Rectal smooth muscle tissue (tissue), 1 donor: ENCODE results near the gene SRPK1.

Experiments used
- H3K27ac ChIP-seq: one replicate; pipeline ENCODE4 v1.7.0; 2013; ENCODE audit warnings: low read depth, low read length, inconsistent platforms
- H3K27me3 ChIP-seq: one replicate; pipeline ENCODE4 v1.7.0; 2013; ENCODE audit warnings: low read length; ENCODE audit not compliant: control insufficient read depth, insufficient read depth
- H3K36me3 ChIP-seq: one replicate; pipeline ENCODE4 v1.7.0; 2013; ENCODE audit warnings: low read length; ENCODE audit not compliant: control insufficient read depth, insufficient read depth
- H3K4me1 ChIP-seq: one replicate; pipeline ENCODE4 v1.7.0; 2013; ENCODE audit warnings: low read length; ENCODE audit not compliant: control insufficient read depth, insufficient read depth
- H3K4me3 ChIP-seq: one replicate; pipeline ENCODE4 v1.7.0; 2013; ENCODE audit warnings: low read length
- H3K9ac ChIP-seq: one replicate; pipeline ENCODE4 v1.7.0; 2013; ENCODE audit warnings: low read length

The SRPK1 gene

DNA sequence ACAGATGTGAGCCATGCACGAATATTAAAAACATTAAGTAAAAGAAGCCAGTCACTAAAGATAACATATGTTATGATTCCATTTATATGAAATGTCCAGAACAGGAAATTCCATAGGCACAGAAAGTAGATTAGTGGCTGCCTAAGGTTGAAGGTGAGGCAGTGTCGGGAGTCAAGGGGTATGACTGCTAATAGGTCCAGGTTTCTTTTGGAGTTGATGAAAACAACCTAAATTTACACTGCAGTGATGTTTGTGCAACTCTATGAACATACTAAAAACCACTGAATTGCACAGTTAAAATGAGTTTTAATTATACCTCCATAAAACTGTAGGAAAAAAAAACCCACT, 14.4 kb downstream of the SRPK1 start:
- Histone ChIP-seq H3K9ac (no peak overlapping the region), H3K36me3 (no peaks in the 10 kb centered on the region), H3K27me3 (no peaks in the 10 kb centered on the region), H3K27ac (no peak overlapping the region), H3K4me1 (no peaks in the 10 kb centered on the region), H3K4me3 (no peak overlapping the region)

DNA sequence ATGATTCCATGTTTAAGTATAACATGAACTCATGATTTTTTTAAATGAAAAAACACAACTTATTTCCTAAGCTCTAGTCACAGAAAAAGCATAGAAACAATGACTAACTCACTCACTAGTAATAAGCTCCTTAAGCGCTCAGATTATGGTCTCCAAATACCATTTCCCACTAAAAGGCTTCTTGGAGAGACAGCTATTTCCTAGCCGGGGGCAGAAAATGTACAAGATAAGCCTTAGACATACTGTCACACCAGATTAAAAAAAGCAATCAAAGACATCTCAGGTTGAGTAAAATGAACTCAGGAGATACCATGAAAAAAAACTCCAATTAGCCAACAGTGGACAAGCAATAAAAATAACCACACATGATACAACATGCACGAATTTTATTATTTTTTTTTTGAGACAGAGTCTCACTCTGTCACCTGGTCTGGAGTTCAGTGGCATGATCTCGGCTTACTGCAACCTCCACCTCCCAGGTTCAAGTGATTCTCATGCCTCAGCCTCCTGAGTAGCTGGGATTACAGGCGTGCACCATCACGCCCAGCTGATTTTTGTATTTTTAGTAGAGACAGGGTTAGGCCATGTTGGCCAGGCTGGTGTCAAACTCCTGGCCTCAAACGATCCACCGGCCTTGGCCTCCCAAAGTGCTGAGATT, 14.9 kb downstream of the SRPK1 start:
- Histone ChIP-seq H3K27ac (no peak overlapping the region), H3K27me3 (no peaks in the 10 kb centered on the region), H3K4me3 (no peak overlapping the region), H3K36me3 (no peaks in the 10 kb centered on the region), H3K4me1 (no peaks in the 10 kb centered on the region), H3K9ac (no peak overlapping the region)

DNA sequence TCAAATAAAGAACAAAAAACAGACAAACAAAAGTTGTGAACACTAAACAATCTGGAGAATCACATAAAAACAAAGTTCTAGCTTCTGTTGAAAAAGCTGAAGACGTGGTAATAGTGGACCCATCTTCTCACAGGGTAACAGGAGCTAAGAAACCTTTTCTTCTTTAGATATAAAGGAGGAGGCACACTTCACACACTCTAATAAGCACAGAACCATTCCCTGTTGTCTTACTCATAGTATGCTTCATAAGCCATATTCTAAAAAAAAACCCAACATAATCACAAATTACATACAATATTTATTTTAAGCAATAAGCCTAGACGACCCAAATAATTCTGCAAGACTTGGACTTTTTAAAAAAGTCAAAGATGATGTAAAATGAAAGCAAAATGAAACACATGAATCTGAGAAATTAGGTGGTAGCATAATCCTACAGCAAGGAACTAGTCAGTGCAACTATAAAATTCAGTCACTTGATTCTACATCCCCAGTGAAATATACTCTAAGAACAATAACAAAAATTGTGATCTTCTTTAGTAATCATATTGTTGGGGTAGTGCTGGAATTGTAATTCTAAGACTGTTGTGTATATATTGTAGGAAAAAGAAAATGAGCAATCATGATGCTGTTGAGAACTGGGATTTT, 15.6 kb downstream of the SRPK1 start:
- Histone ChIP-seq H3K4me3 (no peak overlapping the region), H3K9ac (no peak overlapping the region), H3K27me3 (no peaks in the 10 kb centered on the region), H3K36me3 (no peaks in the 10 kb centered on the region), H3K4me1 (no peaks in the 10 kb centered on the region), H3K27ac (no peak overlapping the region)

DNA sequence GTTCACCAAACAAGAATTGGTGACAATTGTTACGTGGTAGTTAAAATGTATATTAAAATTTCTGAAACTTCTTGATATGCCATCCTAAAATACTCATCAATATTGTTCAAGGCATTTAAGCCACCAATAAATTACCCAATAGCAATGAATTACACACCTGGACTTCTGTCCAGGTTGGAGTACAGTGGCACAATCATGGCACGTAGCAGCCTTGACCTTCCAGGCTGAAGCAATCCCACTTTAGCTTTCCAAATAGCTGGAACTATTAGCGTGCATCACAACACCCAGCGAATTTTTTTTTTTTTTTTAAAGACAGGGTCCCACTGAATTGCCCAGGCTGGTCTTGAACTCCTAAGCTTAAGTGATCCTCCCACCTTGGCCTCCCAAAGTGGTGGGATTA, 17.2 kb downstream of the SRPK1 start:
- no peaks in the 10 kb centered on the region for H3K4me1 ChIP-seq
- H3K36me3 ChIP-seq = no peaks in the 10 kb centered on the region
- H3K27me3 ChIP-seq = no peaks in the 10 kb centered on the region
- H3K27ac ChIP-seq = no peak overlapping the region
- no peak overlapping the region for H3K9ac ChIP-seq
- no peak overlapping the region for H3K4me3 ChIP-seq

DNA sequence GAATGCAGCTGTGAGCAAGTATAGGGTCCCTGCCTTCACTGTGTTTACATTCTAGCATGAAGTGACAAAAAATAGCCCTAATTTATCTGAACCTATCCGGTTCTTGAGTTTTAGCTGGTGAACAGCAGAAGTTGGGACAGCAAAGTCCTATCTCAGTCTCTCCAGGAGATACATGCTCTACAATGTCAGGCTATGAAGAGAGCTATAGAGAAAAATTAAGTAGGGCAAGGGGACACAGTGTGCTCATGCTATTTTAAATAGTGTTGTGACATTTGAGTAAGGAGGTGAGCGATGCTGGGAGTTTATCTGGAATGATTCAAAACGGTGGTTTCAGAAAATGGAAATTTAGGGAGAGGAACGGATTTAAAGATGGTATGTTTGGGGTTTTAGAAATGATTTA, 20.4 kb downstream of the SRPK1 start:
- Histone ChIP-seq H3K36me3 (no peaks in the 10 kb centered on the region), H3K9ac (no peak overlapping the region), H3K27ac (no peak overlapping the region), H3K27me3 (no peaks in the 10 kb centered on the region), H3K4me1 (no peaks in the 10 kb centered on the region), H3K4me3 (no peak overlapping the region)

DNA sequence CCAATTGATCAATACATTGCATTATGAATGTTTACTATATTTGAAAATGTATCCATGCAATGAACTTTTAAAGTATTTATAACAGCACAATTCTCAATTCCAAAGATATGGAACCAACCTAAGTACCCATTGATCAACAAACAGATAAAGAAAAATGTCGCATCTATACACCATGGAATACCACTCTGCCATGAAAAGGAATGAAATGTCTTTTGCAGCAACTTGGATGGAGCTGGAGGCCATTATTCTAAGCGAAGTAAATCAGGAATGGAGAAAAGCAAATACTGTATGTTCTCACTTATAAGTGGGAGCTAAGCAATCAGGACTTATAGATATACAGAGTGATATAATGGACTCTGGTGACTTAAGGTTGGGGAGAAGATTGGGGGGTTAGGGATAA, 22.9 kb downstream of the SRPK1 start:
- H3K36me3 ChIP-seq = no peaks in the 10 kb centered on the region
- no peak overlapping the region for H3K4me3 ChIP-seq
- H3K27ac ChIP-seq = no peak overlapping the region
- no peak overlapping the region for H3K9ac ChIP-seq
- H3K27me3 ChIP-seq = no peaks in the 10 kb centered on the region
- H3K4me1 ChIP-seq = no peaks in the 10 kb centered on the region

DNA sequence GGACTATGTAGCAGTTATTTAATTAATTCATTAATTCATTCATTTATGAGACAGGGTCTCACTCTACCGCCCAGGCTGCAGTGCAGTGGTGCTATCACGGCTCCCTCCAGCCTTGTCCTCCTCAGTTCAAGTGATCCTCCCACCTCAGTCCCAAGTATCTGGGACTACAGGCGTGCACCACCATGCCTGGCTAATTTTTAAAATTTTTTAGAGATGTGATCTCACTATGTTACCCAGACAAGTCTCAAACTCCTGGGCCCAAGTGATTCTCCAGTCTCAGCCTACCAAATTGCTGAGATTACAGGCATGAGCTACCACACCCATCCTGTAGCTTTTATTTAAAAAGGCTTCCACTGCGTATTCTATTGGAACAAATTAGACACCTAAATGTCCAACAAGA, 23.4 kb downstream of the SRPK1 start:
- Histone ChIP-seq H3K9ac (no peak overlapping the region), H3K36me3 (no peaks in the 10 kb centered on the region), H3K27ac (no peak overlapping the region), H3K4me3 (no peak overlapping the region), H3K27me3 (no peaks in the 10 kb centered on the region), H3K4me1 (no peaks in the 10 kb centered on the region)

DNA sequence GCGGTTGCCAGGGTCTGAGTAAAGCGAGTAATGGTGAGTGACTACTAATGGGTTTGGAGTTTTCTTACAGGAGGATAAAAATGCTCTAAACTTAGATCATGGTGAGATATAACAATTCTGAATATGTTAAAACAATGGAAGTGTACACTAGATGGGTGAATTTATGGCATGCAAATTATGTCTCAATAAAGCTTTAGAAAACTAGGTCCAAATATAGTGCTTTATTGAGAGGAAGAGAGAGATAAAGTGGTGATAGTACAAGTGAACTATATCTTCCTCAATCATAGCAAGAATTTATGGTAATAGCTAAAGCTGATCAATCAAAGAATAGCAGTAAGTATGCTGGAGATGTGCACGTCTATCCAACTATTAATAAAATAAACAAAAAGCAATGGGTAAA, 23.9 kb downstream of the SRPK1 start:
- H3K27ac ChIP-seq = no peak overlapping the region
- H3K4me1 ChIP-seq = no peaks in the 10 kb centered on the region
- H3K4me3 ChIP-seq = no peak overlapping the region
- H3K36me3 ChIP-seq = no peaks in the 10 kb centered on the region
- no peak overlapping the region for H3K9ac ChIP-seq
- no peaks in the 10 kb centered on the region for H3K27me3 ChIP-seq

DNA sequence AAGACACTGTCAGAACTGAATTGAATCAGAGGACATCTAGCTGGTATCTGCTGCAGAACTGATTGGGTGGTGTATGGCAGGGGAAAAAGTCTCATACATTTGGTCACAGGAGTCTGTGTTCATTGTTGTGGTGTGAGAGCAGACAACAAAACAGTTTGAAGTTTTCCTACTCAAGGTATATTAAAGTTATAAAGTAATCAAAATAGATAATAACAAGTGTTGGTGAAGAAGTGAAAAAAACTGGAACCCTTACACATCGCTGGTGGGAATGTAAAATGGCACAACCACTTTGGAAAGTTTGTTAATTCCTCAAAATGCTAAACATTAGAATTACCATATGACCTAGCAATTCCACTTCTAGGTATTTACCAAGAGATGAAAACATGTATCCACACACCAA, 24.7 kb downstream of the SRPK1 start:
- Histone ChIP-seq H3K27me3 (no peaks in the 10 kb centered on the region), H3K27ac (no peak overlapping the region), H3K4me3 (no peak overlapping the region), H3K9ac (no peak overlapping the region), H3K4me1 (no peaks in the 10 kb centered on the region), H3K36me3 (no peaks in the 10 kb centered on the region)

DNA sequence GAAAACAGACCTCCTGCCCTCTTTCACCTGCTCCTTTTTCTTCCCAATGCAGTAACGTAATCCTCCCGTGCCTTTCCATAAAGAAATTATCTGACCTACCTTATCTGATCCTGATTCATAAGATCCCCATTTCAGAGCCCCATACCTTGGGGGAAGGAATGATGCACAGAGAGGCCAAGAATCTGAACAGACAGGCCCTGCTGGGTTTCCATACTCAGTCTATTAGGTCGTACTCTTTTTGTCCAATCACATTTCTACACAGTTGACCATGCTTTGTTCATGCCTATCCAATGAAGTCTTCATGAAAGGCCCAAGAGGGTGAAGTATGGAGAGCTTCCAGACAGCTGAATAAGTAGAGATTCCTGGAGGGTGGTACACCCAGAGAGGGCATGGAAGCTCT, 25.3 kb downstream of the SRPK1 start:
- H3K9ac ChIP-seq = no peak overlapping the region
- H3K4me3 ChIP-seq = no peak overlapping the region
- no peak overlapping the region for H3K27ac ChIP-seq
- H3K4me1 ChIP-seq = no peaks in the 10 kb centered on the region
- no peaks in the 10 kb centered on the region for H3K27me3 ChIP-seq
- no peaks in the 10 kb centered on the region for H3K36me3 ChIP-seq

DNA sequence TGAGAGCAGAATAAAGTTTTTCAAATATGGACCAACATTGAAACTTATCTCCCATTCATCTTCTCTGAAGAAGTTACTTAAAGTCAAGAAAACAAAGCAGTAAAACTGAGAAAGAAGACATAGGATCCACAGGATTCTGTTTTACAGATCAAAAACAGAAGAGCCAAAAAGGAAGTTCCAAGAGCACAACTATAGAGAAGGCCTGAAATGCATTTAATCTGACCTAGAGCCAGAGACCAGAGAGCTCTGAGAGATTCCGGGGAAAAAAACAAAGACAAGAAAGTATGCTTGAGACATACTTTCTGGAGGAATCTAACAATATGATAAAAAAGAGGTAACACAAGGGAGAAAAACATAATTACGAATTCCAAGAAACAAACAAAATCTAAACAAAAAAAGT, 26.1 kb downstream of the SRPK1 start:
- Histone ChIP-seq H3K9ac (no peak overlapping the region), H3K36me3 (no peaks in the 10 kb centered on the region), H3K27me3 (no peaks in the 10 kb centered on the region), H3K27ac (no peak overlapping the region), H3K4me3 (no peak overlapping the region), H3K4me1 (no peaks in the 10 kb centered on the region)

DNA sequence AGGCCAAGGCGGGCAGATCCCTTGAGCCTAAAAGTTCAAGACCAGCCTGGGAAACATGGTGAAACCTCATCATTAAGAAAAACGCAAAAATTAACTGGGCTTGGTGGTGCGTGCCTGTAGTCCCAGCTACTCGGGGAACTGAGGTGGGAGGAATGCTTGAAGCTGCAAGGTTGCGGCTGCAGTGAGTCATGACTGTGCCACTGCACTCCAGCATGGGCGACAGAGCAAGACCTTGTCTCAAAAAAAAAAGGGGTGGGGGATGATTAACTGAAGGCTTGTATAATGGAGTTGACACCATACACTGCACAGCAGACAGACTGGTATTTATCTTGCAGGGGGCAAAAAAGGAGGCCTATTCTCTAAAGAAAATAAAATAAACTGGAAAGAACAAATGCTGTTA, 27.7 kb downstream of the SRPK1 start:
- H3K27me3 ChIP-seq = no peaks in the 10 kb centered on the region
- H3K4me3 ChIP-seq = no peak overlapping the region
- no peaks in the 10 kb centered on the region for H3K4me1 ChIP-seq
- H3K9ac ChIP-seq = no peak overlapping the region
- H3K27ac ChIP-seq = no peak overlapping the region
- H3K36me3 ChIP-seq = no peaks in the 10 kb centered on the region

DNA sequence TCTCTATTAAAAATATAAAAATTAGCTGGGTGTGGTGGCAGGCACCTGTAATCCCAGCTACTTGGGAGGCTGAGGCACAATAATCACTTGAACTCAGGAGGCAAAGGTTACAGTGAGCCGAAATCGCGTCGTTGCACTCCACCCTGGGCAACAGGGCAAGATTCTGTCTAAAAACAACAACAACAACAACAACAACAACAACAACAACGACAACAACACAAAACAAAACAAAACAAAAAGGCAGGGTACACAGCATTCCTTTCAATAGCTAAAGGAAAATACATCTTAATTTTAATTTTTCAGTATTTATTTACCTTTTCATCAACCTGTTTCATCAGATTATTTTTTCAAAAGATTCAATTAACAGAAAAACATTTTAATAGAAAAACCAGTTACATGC, 28.4 kb downstream of the SRPK1 start:
- H3K36me3 ChIP-seq = no peaks in the 10 kb centered on the region
- no peak overlapping the region for H3K9ac ChIP-seq
- H3K27me3 ChIP-seq = no peaks in the 10 kb centered on the region
- no peaks in the 10 kb centered on the region for H3K4me1 ChIP-seq
- H3K27ac ChIP-seq = no peak overlapping the region
- H3K4me3 ChIP-seq = no peak overlapping the region
